GM19043 (cell line): ENCODE measurements around the gene KRTCAP2.
"Not testable (repeated sequence)": the region's sequence is repeated elsewhere in the genome, so short reads cannot be mapped to it uniquely, and the experiment has no call there.

ENCODE experiments used
- ATAC-seq: cut with Tn5 transposase; IDR thresholded peaks from one replicate; pipeline ENCODE4 v1.9.1; 2021; ENCODE audit warnings: low read depth; ENCODE audit not compliant: unreplicated experiment

The KRTCAP2 gene

DNA sequence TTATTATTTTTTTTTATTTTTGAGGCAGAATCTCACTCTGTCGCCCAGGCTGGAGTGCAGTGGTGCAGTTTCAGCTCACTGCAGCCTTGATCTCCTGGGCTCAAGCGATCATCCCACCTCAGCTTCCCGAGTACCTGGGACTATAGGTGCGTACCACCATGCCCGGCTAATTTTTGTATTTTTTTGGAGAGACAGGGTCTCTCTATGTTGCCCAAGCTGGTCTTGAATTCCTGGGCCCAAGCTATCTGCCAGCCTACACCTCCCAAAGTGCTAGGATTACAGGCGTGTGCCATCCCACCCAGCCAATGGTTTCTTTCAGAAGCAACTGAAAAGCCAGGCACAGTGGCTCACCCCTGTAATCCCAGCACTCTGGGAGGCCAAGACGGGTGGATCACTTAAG lies 2.3 kb downstream of the KRTCAP2 start:
- ATAC-seq = no peak

- ATAC-seq = no peak
Observed at GRCh38 chr1:155170101-155170785, 2.9 kb downstream of the KRTCAP2 start.

DNA sequence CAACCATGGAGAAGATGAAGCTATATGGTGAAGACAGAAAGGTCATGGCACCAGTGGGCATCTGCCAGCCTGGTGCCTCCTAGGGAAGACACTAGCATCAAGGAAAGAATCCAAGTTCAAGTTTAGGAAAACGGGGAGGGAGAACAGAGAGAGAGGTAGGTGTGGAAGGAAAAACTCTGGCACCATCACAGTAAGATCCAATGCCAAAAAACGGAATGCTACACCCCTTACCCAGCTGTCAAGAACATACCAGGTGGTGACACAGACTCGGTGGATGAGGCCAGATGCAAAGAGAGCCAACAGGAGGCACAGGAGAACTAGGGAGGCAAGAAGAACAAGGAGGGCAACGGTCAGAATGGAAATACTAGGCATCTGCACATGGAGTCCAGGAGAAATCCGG lies 3.6 kb downstream of the KRTCAP2 start:
- ATAC-seq = no peak

DNA sequence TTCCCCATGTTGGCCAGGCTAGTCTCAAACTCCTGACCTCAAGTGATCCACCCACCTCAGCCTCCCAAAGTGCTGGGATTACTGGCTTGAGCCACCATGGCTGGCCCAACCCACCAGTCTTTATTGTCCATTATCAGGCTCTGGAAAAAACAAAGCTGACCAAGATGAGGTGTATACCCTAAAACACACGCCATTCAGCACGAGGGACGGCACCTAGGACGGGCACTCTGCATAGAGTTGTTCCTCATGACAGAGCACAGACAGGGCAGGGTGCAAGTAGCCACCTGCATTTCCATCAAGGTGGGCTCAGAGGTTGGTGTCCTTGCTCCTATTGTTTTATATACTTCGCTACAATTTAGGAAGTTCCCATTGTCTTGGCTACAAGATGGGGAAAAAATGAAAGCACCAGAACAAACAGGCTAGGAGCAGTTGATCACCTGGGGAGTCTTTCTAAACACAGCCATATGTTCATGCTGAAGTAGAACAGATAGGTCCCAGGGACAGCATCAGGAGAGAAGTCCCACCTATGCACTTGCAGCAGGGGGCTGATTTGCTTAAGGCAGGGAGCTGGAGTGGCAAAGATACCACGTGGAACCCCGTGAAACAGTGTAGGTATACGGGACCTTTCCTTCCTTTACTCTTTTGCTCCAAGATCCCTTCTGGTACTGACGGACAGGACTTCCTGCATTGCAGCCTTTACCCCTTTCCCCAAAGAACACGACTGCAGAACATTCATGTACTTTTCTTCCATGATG lies 4.5 kb downstream of the KRTCAP2 start:
- ATAC-seq = no peak

GRCh38 chr1:155168105-155168445 lies 5.0 kb downstream of the KRTCAP2 start:
- not testable (repeated sequence) for ATAC-seq

DNA sequence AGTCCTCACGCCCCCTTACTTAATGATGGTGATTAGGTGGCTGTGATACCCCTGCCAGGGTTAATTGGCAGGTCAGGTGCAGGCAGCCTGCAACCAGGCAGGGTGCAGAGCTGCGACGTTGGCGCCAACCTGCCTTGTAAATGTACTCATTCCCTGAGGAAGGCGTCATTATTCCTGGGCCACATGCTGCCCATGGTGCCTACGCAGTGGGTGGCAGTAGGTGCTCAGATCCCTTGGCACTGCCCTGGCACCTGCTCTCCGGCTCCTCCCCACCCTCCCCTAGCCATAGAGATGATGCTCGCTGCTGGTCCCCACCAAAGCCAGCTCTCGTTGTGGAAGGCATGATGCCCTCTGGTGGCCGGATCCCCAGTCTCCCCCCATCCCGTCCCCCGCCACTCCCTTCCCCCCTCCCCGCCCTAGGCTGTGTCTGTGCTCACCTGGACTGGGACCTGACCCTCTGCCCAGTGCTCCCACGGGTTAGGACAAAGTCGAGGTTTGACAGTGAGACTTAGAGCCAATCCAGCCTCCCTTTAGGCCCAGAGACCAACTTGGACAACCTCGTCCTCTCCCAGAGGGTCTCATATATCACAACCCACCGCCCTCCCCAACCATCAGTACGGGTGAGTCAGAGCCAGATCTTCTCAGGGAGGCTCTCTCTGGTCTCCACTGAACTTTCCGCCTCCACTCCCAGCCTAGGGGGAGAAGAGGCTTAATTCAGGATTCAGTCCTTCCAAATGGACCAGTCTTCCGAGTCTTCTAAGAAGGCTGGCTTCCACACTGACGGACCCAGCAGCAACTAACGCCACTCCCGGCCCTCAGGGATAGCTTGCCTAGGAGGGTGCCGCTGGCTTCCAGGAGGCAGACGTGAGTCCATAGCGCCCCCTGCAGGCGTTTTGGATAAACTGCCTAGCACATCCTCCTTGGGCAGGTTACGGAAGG lies 5.7 kb downstream of the KRTCAP2 start:
- ATAC-seq = no peak

DNA sequence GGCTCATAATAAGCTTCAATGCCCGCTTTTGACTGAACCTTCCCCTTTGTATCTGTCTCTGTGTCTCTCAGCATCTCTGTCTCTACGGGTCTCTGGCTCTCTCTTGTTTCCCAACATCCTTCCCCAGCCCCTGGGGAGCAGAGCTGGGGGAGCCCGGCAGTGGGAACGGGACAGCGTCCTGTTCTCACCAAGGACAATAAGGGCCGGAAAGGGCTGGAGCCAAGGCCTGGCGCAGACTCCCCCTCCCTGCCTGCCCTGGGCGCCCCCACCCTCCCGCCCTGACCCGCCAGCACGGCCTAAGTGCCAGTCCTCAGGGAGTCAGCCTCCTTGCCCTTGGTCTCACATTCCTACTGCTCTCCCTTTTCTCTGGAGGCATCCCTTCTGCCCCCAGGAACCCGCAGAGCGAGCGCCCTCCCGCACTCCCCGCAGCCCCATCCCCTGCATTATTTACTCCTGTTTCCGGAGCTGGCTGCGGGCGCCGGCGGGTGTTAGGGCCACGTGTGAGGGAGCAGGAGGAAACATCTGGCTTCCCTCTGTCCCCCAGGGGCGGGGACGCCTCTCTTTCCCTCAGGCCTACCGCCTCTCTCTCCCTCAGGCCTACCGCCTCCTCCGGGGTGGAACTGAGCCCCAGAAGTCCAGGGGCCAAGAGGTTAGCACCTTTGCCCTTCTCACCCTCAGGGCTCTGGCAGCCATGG lies 6.5 kb downstream of the KRTCAP2 start:
- ATAC-seq = no peak

GRCh38 chr1:155166051-155166470 lies 7.0 kb downstream of the KRTCAP2 start:
- ATAC-seq = no peak

GRCh38 chr1:155164625-155165024 lies 8.5 kb downstream of the KRTCAP2 start:
- not testable (repeated sequence) for ATAC-seq

GRCh38 chr1:155163785-155164184 lies 9.3 kb downstream of the KRTCAP2 start:
- not testable (repeated sequence) for ATAC-seq

GRCh38 chr1:155162631-155163030 lies 10.5 kb downstream of the KRTCAP2 start:
- not testable (repeated sequence) for ATAC-seq

DNA sequence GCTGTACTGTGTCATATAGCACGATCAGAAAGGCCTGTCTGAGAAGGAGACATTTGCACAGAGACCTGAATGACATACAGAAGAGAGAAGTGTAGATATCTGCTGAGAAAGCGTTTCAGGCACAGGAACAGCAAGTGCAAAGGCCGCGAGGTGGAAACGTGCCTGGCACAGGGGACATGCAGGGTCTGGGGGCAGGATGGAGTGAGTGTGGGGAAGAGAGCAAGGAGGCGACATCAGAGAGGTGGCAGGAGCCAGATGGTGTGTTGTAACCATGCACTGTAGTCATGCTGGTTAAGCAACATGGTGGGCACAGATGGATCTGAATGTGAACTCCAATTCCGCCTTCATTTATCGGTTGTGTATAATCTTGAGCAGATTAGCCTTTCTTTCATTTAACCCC lies 13.0 kb downstream of the KRTCAP2 start:
- ATAC-seq = no peak

GRCh38 chr1:155158991-155159390 lies 14.1 kb downstream of the KRTCAP2 start:
- no peak for ATAC-seq

- ATAC-seq = not testable (repeated sequence)
Observed at GRCh38 chr1:155155996-155156643, 17.0 kb downstream of the KRTCAP2 start.

DNA sequence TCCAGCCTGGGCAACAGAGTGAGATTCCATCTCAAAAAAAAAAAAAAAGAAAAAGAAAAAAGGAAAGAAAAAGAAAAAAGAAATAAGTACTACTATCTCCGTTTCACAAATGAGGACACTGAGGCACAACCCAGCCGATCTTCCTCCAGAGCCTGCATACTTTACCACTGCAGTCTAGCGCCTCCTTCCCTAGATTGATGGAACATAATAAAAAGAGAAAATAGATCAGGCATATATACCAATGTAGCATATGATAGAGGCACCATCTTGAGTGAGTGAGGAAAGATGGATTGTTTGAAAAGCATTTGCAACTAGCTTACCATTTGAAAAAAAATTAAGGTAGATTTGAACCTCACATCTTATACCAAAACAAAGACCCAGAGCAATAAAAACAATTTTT lies 27.6 kb downstream of the KRTCAP2 start:
- no peak for ATAC-seq

DNA sequence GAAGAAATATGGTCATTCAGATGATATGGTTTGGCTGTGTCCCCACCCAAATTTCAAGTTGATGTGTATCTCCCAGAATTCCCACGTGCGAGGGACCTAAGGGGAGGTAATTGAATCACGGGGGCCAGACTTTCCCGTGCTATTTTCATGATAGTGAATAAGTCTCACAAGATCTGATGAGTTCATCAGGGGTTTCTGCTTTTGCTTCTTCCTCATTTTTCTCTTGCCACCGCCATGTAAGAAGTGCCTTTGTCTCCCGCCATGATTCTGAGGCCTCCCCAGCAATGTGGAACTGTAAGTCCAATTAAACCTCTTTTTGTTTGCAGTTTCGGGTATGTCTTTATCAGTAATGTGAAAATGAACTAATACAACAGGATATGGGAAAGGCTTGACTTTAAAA lies 31.4 kb downstream of the KRTCAP2 start:
- ATAC-seq = no peak

- ATAC-seq = no peak
Observed at GRCh38 chr1:155140630-155140953, 32.5 kb downstream of the KRTCAP2 start.

GRCh38 chr1:155139895-155140629 lies 33.0 kb downstream of the KRTCAP2 start, which contains the start of gene DPM3:
Gene DPM3, minus strand, starts transcription at chr1:155140531. Its CDS starts 291 bp downstream, at chr1:155140240.
- ATAC-seq = peak; percentile 62

GRCh38 chr1:155137154-155137949 lies 35.8 kb downstream of the KRTCAP2 start:
- ATAC-seq = no peak
